Measurements from ENCODE around the gene SMIM45.

SMIM45 gene

GRCh38 chr22:41936894-41937169, 15.1 kb upstream of the SMIM45 start:
- Histone ChIP-seq H3K27me3 (replicated peaks in 1 of 2; ENCODE audit: control insufficient read depth in 2 of 2, insufficient read depth in 2 of 2, low read length in 1 of 2) (no peaks in the 10 kb centered on the region), H3K4me3 (no peak overlapping the region; the same call in 1 of the 2 replicates), H3K9ac (ENCODE audit: control insufficient read depth, insufficient read depth, low read length) (peak overlapping the region; percentile 47; the same call in 1 of the 2 replicates), H3K36me3 (ENCODE audit: control insufficient read depth in 2 of 2, insufficient read depth in 2 of 2, low read length in 1 of 2) (peaks cover 5 to 17% of the 10 kb centered on the region in 2 experiments; a peak in 3 of 4 replicates), H3K27ac (ENCODE audit: control insufficient read depth, insufficient read depth) (peak overlapping the region; percentile 94), H3K9me3 (replicated peaks; ENCODE audit: control insufficient read depth, insufficient read depth, low read length) (no peaks in the 10 kb centered on the region), H3K4me1 (ENCODE audit: control insufficient read depth, insufficient read depth, low read length) (peaks cover 87% of the 10 kb centered on the region), H4K20me1 (ENCODE audit: control insufficient read depth, insufficient read depth) (no peaks in the 10 kb centered on the region), H3K4me2 (ENCODE audit: control insufficient read depth, insufficient read depth) (peak overlapping the region; percentile 12), H2AFZ (ENCODE audit: control insufficient read depth, low read depth, low read length) (no peak overlapping the region), H3K79me2 (ENCODE audit: control insufficient read depth, insufficient read depth, low read length) (peaks cover 20% of the 10 kb centered on the region)
- intact Hi-C loops (cut with micrococcal nuclease; ENCODE audit: unreplicated experiment) (no loop called here), in situ Hi-C loops (cut with MboI) (no loop called here)
- no peak for DNase-seq (ENCODE audit: low read depth, low spot score)
- ChIA-PET POLR2A (interaction anchor here (0.6 to 12.6 kb wide), 9 partner anchors 13 to 238 kb away, joined by 3 to 599 read pairs (median 6); partner anchors contain the start of genes CENPM, NDUFA6, SHISA8 and SMIM45), SMC1A (ENCODE audit: uncharacterized antibody, unreplicated experiment) (interaction anchor here (0.9 to 11.9 kb wide), 10 partner anchors 10 to 240 kb away, joined by 3 to 321 read pairs (median 6); partner anchors contain the start of genes CENPM, SREBF2 and TNFRSF13C), CTCF (interaction anchor here (1.2 to 8.3 kb wide), 5 partner anchors 10 to 240 kb away, joined by 5 to 234 read pairs (median 12); partner anchors contain the start of genes CENPM, SMIM45 and TNFRSF13C), RAD21 (ENCODE audit: unreplicated experiment) (interaction anchor here (0.5 to 8.6 kb wide), 12 partner anchors 12 to 237 kb away, joined by 3 to 408 read pairs (median 7); partner anchors contain the start of genes CCDC134, CENPM, MEI1 and SMIM45)
- no TSS peak for BruUV-seq (replicated peaks)
- FAIRE-seq = no peak
- no peak for TF ChIP-seq RAD51 (IDR thresholded peaks at IDR 0.05)
- TF ChIP-seq SMARCA5 (IDR thresholded peaks at IDR 0.05) = 0 out of 2 replicates have a peak, but pooled peaks have one; percentile 1
- TF ChIP-seq NFXL1 (IDR thresholded peaks at IDR 0.05; ENCODE audit: borderline replicate concordance) = no peak
- no peak for TF ChIP-seq BHLHE40 (IDR thresholded peaks at IDR 0.05; ENCODE audit: borderline replicate concordance in 1 of 2, low read depth in 2 of 2, low read length in 1 of 2)
- no peak for ATAC-seq
- WGBS (ENCODE audit: insufficient coverage, insufficient replicate concordance, low lambda C conversion rate, missing lambda C conversion rate) = 6% methylated on average over 2 of the region's 2 CpGs
